Type B pancreatic cell (in vitro differentiated cells): Measurements from ENCODE around the gene CPM. TPM values are rescaled to one million over a fixed set of nuclear protein-coding genes. Genes with fewer than 3 reads are reported as not detected.

Source experiments
- DNase-seq: peaks from one replicate; pipeline ENCODE4 v3.0.0; 2021; ENCODE audit warnings: mixed read lengths; ENCODE audit not compliant: unreplicated experiment; ENCODE audit errors: extremely low spot score
- H3K27ac Mint-ChIP-seq: 2 replicates; pipeline ENCODE4 v1.8.0; 2021; ENCODE audit warnings: mild to moderate bottlenecking, mixed read lengths
- H3K27me3 Mint-ChIP-seq: 2 replicates; pipeline ENCODE4 v1.8.0; 2021; ENCODE audit warnings: mixed read lengths
- H3K36me3 Mint-ChIP-seq: 2 replicates; pipeline ENCODE4 v1.8.0; 2021; ENCODE audit warnings: mixed read lengths
- H3K4me1 Mint-ChIP-seq: one replicate; pipeline ENCODE4 v1.8.0; 2021; ENCODE audit warnings: mixed read lengths; ENCODE audit not compliant: unreplicated experiment
- H3K4me3 Mint-ChIP-seq: 2 replicates; pipeline ENCODE4 v1.8.0; 2021; ENCODE audit warnings: mild to moderate bottlenecking, mixed read lengths
- H3K9me3 Mint-ChIP-seq: 2 replicates; pipeline ENCODE4 v1.8.0; 2021; ENCODE audit warnings: mixed read lengths
- CTCF ChIP-seq: fragments of 200-600 bp; sonication (generic); conservative IDR thresholded peaks from 2 replicates; pipeline ENCODE4 v1.5.0; 2021; ENCODE audit warnings: antibody characterized with exemption, mild to moderate bottlenecking
- total RNA-seq: library from RNA; stranded (reverse); gene quantifications from 2 replicates; pipeline ENCODE4 v1.2.1, GENCODE V29; 2021; ENCODE audit warnings: low replicate concordance

The CPM gene
- total RNA-seq, 1 donor from 2014 or later = 58.1 TPM

GRCh38 chr12:68838046-68838886 is 94.7 kb downstream of the CPM start:
- no peak for TF ChIP-seq CTCF
- no peak overlapping the region for H3K4me3 Mint-ChIP-seq
- no peaks in the 10 kb centered on the region for H3K27me3 Mint-ChIP-seq
- H3K27ac Mint-ChIP-seq = peak overlapping the region; percentile 29
- peaks cover 50% of the 10 kb centered on the region for H3K36me3 Mint-ChIP-seq
- DNase-seq = no peak
- H3K4me1 Mint-ChIP-seq = peaks cover 6% of the 10 kb centered on the region
- no peaks in the 10 kb centered on the region for H3K9me3 Mint-ChIP-seq

- Mint-ChIP-seq H3K4me3 (no peak overlapping the region), H3K4me1 (peaks cover 6% of the 10 kb centered on the region), H3K36me3 (peaks cover 45% of the 10 kb centered on the region), H3K27ac (no peak overlapping the region), H3K9me3 (no peaks in the 10 kb centered on the region), H3K27me3 (no peaks in the 10 kb centered on the region)
- TF ChIP-seq CTCF = no peak
- DNase-seq = no peak
Observed at GRCh38 chr12:68837215-68837614, 95.8 kb downstream of the CPM start.

GRCh38 chr12:68835333-68835908 is 97.5 kb downstream of the CPM start:
- peak overlapping the region; percentile 22 for H3K4me3 Mint-ChIP-seq
- TF ChIP-seq CTCF = no peak
- no peaks in the 10 kb centered on the region for H3K27me3 Mint-ChIP-seq
- peaks cover 47% of the 10 kb centered on the region for H3K36me3 Mint-ChIP-seq
- peaks cover 6% of the 10 kb centered on the region for H3K4me1 Mint-ChIP-seq
- peaks cover under 1% of the 10 kb centered on the region for H3K9me3 Mint-ChIP-seq
- H3K27ac Mint-ChIP-seq = peak overlapping the region; percentile 57
- no peak for DNase-seq

GRCh38 chr12:68833508-68833907 is 99.5 kb downstream of the CPM start:
- Mint-ChIP-seq H3K36me3 (peaks cover 44% of the 10 kb centered on the region), H3K4me1 (peaks cover 11% of the 10 kb centered on the region), H3K27me3 (no peaks in the 10 kb centered on the region), H3K4me3 (no peak overlapping the region), H3K9me3 (peaks cover 4% of the 10 kb centered on the region), H3K27ac (peak overlapping the region; percentile 72)
- no peak for TF ChIP-seq CTCF
- DNase-seq = no peak

- peaks cover 38% of the 10 kb centered on the region for H3K36me3 Mint-ChIP-seq
- peaks cover 4% of the 10 kb centered on the region for H3K9me3 Mint-ChIP-seq
- H3K27ac Mint-ChIP-seq = peak overlapping the region; percentile 89
- H3K4me1 Mint-ChIP-seq = peaks cover 11% of the 10 kb centered on the region
- TF ChIP-seq CTCF = no peak
- no peak overlapping the region for H3K4me3 Mint-ChIP-seq
- no peak for DNase-seq
- no peaks in the 10 kb centered on the region for H3K27me3 Mint-ChIP-seq
Observed at GRCh38 chr12:68832504-68832867, 100.5 kb downstream of the CPM start.
